Neural progenitor cell (in vitro differentiated cells): ENCODE data around the gene DDAH2. TPM values are rescaled to one million over a fixed set of nuclear protein-coding genes. Genes with fewer than 3 reads are reported as not detected.

Experiments
- DNase-seq: peaks from one replicate; pipeline ENCODE4 v3.0.0-alpha.2; 2016; ENCODE audit warnings: low spot score
- H2AFZ ChIP-seq: fragments of 200-600 bp; sonication (generic); replicated peaks from 2 replicates; pipeline ENCODE4 v1.6.1; 2016; ENCODE audit warnings: antibody characterized with exemption
- H3F3A ChIP-seq: fragments of 200-600 bp; sonication (generic); 2 replicates; pipeline ENCODE4 v1.6.1; 2016; ENCODE audit warnings: antibody characterized with exemption, low read depth
- H3K27ac ChIP-seq: fragments of 200-600 bp; sonication (generic); 2 replicates; pipeline ENCODE4 v1.5.1; 2016; ENCODE audit warnings: mild to moderate bottlenecking
- H3K27me3 ChIP-seq: fragments of 200-600 bp; sonication (generic); 2 replicates; pipeline ENCODE4 v1.6.1; 2016; ENCODE audit warnings: mild to moderate bottlenecking, moderate library complexity
- H3K36me3 ChIP-seq: fragments of 200-600 bp; sonication (generic); 2 replicates; pipeline ENCODE4 v1.5.1; 2016
- H3K4me1 ChIP-seq: fragments of 200-600 bp; sonication (generic); 2 replicates; pipeline ENCODE4 v1.6.1; 2016; ENCODE audit warnings: mixed run types
- H3K4me2 ChIP-seq: fragments of 200-600 bp; sonication (generic); 2 replicates; pipeline ENCODE4 v1.6.1; 2016
- H3K4me3 ChIP-seq: fragments of 200-600 bp; sonication (generic); 2 replicates; pipeline ENCODE4 v1.5.1; 2016
- H3K79me2 ChIP-seq: fragments of 200-600 bp; sonication (generic); 2 replicates; pipeline ENCODE4 v1.6.1; 2016; ENCODE audit warnings: low read depth
- H3K9ac ChIP-seq: fragments of 200-600 bp; sonication (generic); 2 replicates; pipeline ENCODE4 v1.6.1; 2016
- H3K9me3 ChIP-seq: fragments of 200-600 bp; sonication (generic); 2 replicates; pipeline ENCODE4 v1.5.1; 2016; ENCODE audit warnings: low read depth
- H4K20me1 ChIP-seq: fragments of 200-600 bp; sonication (generic); 2 replicates; pipeline ENCODE4 v1.6.1; 2016; ENCODE audit warnings: low read depth
- H3K27ac Mint-ChIP-seq: 3 replicates; pipeline ENCODE4 v1.8.0; 2021; ENCODE audit warnings: mixed read lengths
- H3K27me3 Mint-ChIP-seq: 2 replicates; pipeline ENCODE4 v1.8.0; 2022; ENCODE audit warnings: low read depth, mild to moderate bottlenecking, inconsistent platforms, moderate library complexity, mixed read lengths; ENCODE audit not compliant: insufficient read depth
- H3K36me3 Mint-ChIP-seq: 3 replicates; pipeline ENCODE4 v1.8.0; 2021; ENCODE audit warnings: mixed read lengths
- H3K4me1 Mint-ChIP-seq: 3 replicates; pipeline ENCODE4 v1.8.0; 2021; ENCODE audit warnings: mixed read lengths
- H3K4me3 Mint-ChIP-seq: 3 replicates; pipeline ENCODE4 v1.8.0; 2021; ENCODE audit warnings: mild to moderate bottlenecking, moderate library complexity, mixed read lengths
- H3K9me3 Mint-ChIP-seq: 3 replicates; pipeline ENCODE4 v1.8.0; 2020; ENCODE audit warnings: mixed read lengths
- CTCF ChIP-seq: fragments of 200-600 bp; sonication (generic); IDR thresholded peaks from 2 replicates; pipeline ENCODE4 v1.5.1; 2017; ENCODE audit warnings: antibody characterized with exemption, mild to moderate bottlenecking
- EZH2 ChIP-seq: fragments of 200-600 bp; sonication (generic); IDR thresholded peaks from 2 replicates; pipeline ENCODE4 v1.6.1; 2017; ENCODE audit warnings: antibody characterized with exemption, mild to moderate bottlenecking, moderate library complexity
- EZH2phosphoT487 ChIP-seq: fragments of 200-600 bp; sonication (generic); IDR thresholded peaks from 2 replicates; pipeline ENCODE4 v1.6.1; 2017; ENCODE audit warnings: antibody characterized with exemption
- total RNA-seq: library from RNA; depleted of rRNA; stranded (reverse); fragments of >200 nt; gene quantifications from 2 replicates; pipeline ENCODE4 v1.2.3, GENCODE V29; 2015; ENCODE audit warnings: low replicate concordance

DDAH2 gene
- total RNA-seq, 1 donor from 2014 or later: 94.3 TPM

- Histone ChIP-seq H3K4me2 (peak overlapping the region; percentile 77), H3K27ac (no peak overlapping the region), H2AFZ (no peak overlapping the region), H3K36me3 (no peaks in the 10 kb centered on the region), H3K27me3 (peaks cover 21% of the 10 kb centered on the region), H3F3A (peaks cover 41% of the 10 kb centered on the region), H4K20me1 (peaks cover 5% of the 10 kb centered on the region), H3K9ac (no peak overlapping the region), H3K9me3 (no peaks in the 10 kb centered on the region), H3K4me1 (peaks cover 7% of the 10 kb centered on the region), H3K4me3 (peak overlapping the region; percentile 47), H3K79me2 (no peaks in the 10 kb centered on the region)
- Mint-ChIP-seq H3K36me3 (peaks cover 25% of the 10 kb centered on the region), H3K27me3 (peaks cover 15% of the 10 kb centered on the region), H3K9me3 (no peaks in the 10 kb centered on the region), H3K4me1 (peaks cover 31% of the 10 kb centered on the region), H3K27ac (peak overlapping the region; percentile 85), H3K4me3 (peak overlapping the region; percentile 79)
- DNase-seq: no peak
- no peak for TF ChIP-seq EZH2phosphoT487
- TF ChIP-seq EZH2: no peak
- no peak for TF ChIP-seq CTCF
Measured at GRCh38 chr6:31683591-31683990, 45.5 kb downstream of the DDAH2 start.

DNA sequence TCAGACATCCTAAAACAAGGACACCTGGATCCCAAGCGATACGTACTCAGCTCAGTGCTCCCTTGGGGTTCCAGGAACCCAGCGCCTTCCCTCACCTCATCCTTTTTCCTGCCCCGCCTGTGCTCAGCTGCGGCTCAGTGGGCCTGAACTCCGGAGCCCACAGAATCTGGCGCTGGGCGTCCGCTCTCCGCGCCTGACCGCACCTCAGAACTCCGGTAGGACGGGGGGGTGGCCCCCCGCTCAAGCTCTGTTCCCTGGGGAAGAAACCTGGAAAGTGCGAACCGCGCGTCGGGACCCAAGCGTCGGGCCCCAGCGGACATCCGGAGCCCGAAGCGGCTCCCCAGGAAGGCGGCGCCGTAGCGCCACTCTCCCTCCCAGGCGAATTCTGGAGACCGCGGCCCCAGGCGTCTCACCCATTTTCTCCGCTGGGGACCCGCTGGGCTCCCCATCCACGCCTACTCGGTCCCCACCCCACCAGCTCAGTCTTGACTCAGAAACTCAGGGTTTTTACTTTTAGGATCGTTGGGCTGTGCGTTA, 47.9 kb downstream of the DDAH2 start:
- DNase-seq: peak; percentile 67
- Histone ChIP-seq H3F3A (peaks cover 41% of the 10 kb centered on the region), H3K36me3 (no peaks in the 10 kb centered on the region), H3K27ac (no peak overlapping the region), H3K9me3 (no peaks in the 10 kb centered on the region), H3K4me1 (peaks cover 7% of the 10 kb centered on the region), H4K20me1 (peaks cover 5% of the 10 kb centered on the region), H3K27me3 (peaks cover 21% of the 10 kb centered on the region), H2AFZ (peak overlapping the region; percentile 78), H3K4me2 (peak overlapping the region; percentile 88), H3K4me3 (peak overlapping the region; percentile 52), H3K79me2 (no peaks in the 10 kb centered on the region), H3K9ac (no peak overlapping the region)
- peaks cover 15% of the 10 kb centered on the region for H3K27me3 Mint-ChIP-seq
- no peaks in the 10 kb centered on the region for H3K9me3 Mint-ChIP-seq
- TF ChIP-seq EZH2phosphoT487 (peak; percentile 7), CTCF (peak; percentile 19), EZH2 (peak; percentile 54)
- peak overlapping the region; percentile 83 for H3K4me3 Mint-ChIP-seq
- H3K27ac Mint-ChIP-seq: peak overlapping the region; percentile 88
- H3K36me3 Mint-ChIP-seq: peaks cover 14% of the 10 kb centered on the region
- H3K4me1 Mint-ChIP-seq: peaks cover 27% of the 10 kb centered on the region

- H3K36me3 Mint-ChIP-seq: peaks cover 6% of the 10 kb centered on the region
- TF ChIP-seq EZH2phosphoT487: no peak
- peak; percentile 65 for TF ChIP-seq CTCF
- Histone ChIP-seq H3K27me3 (peaks cover 21% of the 10 kb centered on the region), H3K36me3 (no peaks in the 10 kb centered on the region), H3K27ac (no peak within 1 kb of the TSS), H4K20me1 (peaks cover 5% of the 10 kb centered on the region), H3K9me3 (no peaks in the 10 kb centered on the region), H2AFZ (peak within 1 kb of the TSS; percentile 78), H3F3A (peaks cover 41% of the 10 kb centered on the region), H3K4me3 (peak within 1 kb of the TSS; percentile 52), H3K4me2 (peak within 1 kb of the TSS; percentile 88), H3K4me1 (peaks cover 7% of the 10 kb centered on the region), H3K79me2 (no peaks in the 10 kb centered on the region), H3K9ac (no peak within 1 kb of the TSS)
- no peaks in the 10 kb centered on the region for H3K9me3 Mint-ChIP-seq
- H3K4me1 Mint-ChIP-seq: peaks cover 27% of the 10 kb centered on the region
- peaks cover 15% of the 10 kb centered on the region for H3K27me3 Mint-ChIP-seq
- peak; percentile 85 for DNase-seq
- peak within 1 kb of the TSS; percentile 88 for H3K27ac Mint-ChIP-seq
- H3K4me3 Mint-ChIP-seq: peak within 1 kb of the TSS; percentile 83
Measured at GRCh38 chr6:31680226-31681134, 48.6 kb downstream of the DDAH2 start, which contains the start of gene LY6G5C. LY6G5C (minus strand) TSS chr6:31681067; CDS start chr6:31680373, 694 bp downstream.
